ENCODE data around the gene FKBP5.
"Not testable (repeated sequence)": the region's sequence is repeated elsewhere in the genome, so short reads cannot be mapped to it uniquely, and the experiment has no call there.

Gene FKBP5

DNA sequence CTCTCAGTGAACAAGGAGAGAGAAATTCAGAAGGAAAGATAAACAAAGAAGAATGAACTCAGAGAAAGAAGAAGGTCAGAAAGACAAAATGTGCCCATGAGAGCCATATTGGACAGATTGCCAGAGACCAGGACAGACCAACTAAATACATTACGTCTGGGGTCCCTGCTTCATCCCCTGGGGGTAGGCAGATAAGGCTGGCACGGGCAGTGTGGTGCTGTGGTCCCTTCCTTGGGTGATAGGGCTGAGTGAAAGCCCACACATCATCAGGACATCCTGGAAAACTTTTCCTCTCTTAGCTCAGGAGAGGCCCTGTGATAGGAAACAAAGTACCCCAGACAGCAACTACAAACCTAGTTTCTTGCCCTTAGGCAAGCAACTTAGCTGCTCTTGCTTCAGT lies 34.9 kb upstream of the FKBP5 start:
- no peak for DNase-seq

- no peak for DNase-seq
Measured at GRCh38 chr6:35722121-35722761, 33.5 kb upstream of the FKBP5 start.

DNA sequence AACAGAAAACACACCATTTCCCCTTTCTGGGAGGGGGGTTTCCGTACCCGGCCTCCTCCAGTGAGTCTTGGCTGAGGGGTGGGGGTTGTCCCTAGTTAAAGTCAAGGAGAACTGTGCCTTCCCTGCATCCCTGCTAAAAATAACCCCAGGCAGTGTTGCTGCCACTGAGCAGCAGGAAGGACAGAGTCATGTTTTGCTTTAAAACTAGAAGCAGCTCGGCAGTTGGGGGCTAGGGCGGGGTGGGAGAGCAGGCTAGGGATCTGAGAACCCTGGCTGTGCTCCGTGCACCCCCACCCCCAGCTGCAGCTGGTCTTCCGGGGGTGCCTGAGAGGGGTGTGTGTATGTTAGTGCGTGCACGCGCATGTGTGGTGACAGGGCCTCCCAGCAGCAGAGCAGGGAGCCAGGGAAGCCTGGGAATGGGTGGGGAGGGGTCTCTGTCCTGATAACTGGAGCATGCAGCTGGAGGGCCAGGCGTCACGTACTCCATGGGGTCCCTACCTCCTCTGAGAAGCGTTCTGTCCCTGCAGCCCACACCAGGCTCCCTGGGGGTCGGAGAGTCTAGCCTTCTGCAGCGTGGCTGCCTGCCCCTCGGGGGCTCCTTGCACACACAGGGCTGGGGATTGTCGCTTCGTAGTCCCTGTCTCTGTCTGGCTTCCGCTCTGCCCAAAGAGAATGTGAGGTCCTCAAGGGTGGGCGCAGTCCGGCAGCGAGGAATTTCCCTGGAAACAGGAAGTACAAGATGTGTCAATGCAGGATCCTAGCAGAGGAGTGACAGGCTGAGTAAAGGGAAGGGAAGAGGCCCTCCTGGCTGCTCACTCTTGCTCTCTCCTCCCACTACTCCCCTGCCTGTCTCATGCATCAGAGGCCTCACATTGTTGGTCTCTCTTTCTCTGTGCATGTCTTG lies 31.4 kb upstream of the FKBP5 start:
- DNase-seq, result no peak

GRCh38 chr6:35719404-35719829 lies 30.7 kb upstream of the FKBP5 start:
- DNase-seq, result no peak

- no peak for DNase-seq
Measured at GRCh38 chr6:35718911-35719381, 30.2 kb upstream of the FKBP5 start.

GRCh38 chr6:35718375-35718736 lies 29.6 kb upstream of the FKBP5 start:
- no peak for DNase-seq

- no peak for DNase-seq
Measured at GRCh38 chr6:35717449-35718374, 29.0 kb upstream of the FKBP5 start.

GRCh38 chr6:35716798-35717197 lies 28.1 kb upstream of the FKBP5 start:
- no peak for DNase-seq

GRCh38 chr6:35713006-35713767 lies 24.5 kb upstream of the FKBP5 start:
- DNase-seq, result no peak

- no peak for DNase-seq
Measured at GRCh38 chr6:35711731-35712130, 23.0 kb upstream of the FKBP5 start.

GRCh38 chr6:35710241-35710847 lies 21.6 kb upstream of the FKBP5 start:
- no peak for DNase-seq

DNA sequence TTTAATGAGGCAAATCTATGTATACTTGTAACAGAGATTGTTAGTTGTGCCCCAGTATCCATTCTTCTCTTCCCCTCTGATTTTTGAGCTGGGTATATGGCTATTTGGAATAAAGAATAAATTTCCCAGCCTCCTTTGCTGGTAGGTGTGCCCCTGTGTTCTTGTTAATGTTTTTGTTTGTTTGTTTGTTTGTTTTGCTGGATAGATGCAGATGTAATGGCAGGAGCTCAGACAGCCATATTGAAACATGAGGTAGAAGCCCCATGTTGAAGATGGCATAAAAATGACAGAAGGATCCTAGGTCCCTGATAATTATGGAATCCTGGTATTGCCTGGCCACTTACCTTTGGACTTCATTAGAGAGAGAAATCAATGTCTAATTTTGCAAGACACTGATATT lies 19.9 kb upstream of the FKBP5 start:
- DNase-seq, result no peak

- DNase-seq, result no peak
Measured at GRCh38 chr6:35707714-35708407, 19.1 kb upstream of the FKBP5 start.

DNA sequence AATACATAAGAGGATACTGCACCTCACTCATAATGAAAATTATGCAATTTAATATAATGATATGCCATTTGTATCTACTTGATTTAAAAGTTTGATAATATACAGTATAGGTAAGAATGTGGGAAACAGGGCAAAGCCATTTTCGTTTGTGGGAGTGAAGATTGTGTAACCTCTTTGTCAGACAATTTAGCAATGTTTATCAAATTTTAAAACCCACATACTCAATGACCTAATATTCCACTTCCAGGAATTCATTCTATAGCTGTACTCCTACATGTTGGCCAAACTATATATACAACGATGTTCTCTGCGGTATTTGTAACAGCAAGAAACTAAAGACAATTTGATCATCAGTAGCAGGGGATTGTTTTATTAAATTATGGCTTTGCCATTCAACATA lies 17.8 kb upstream of the FKBP5 start:
- no peak for DNase-seq

DNA sequence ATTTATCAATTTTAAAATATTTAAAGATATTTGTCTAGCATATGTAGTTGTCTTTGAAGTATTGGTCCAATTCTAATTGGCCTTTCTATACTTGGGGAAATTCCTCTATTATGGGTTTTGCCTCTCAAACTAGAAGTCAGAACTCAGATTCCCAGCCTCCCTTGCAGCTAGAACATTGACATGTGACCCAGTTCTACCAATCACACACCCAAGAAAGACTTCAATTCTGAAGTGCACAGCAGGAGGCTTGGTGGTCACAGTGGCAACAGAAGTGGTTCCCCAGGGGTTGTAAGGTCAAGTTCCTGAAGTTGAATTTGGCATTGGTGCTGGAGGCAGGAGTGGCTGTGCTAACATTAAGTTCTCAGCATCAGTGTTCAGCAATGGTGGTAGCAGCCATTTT lies 14.8 kb upstream of the FKBP5 start:
- no peak for DNase-seq

GRCh38 chr6:35698858-35699257 lies 10.1 kb upstream of the FKBP5 start:
- no peak for DNase-seq

DNA sequence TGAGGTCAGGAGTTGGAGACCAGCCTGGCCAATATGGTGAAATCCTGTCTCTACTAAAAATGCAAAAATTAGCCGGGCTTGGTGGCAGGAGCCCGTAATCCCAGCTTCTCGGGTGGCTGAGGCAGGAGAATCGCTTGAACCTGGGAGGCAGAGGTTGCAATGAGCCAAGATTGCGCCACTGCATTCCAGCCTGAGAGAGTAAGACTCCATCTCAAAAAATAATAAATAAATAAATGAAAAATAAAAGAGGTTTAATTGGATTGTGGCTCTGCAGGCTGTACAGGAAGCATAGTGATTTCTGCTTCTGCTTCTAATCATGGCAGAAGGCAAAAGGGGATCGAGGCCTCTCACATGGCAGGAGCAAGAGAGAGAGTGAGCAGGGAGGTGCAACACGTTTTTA lies 9.7 kb upstream of the FKBP5 start:
- DNase-seq, result not testable (repeated sequence)

- DNase-seq, result no peak
Measured at GRCh38 chr6:35694462-35694861, 5.7 kb upstream of the FKBP5 start.

GRCh38 chr6:35691027-35691824 lies 2.5 kb upstream of the FKBP5 start:
- DNase-seq, result no peak

DNA sequence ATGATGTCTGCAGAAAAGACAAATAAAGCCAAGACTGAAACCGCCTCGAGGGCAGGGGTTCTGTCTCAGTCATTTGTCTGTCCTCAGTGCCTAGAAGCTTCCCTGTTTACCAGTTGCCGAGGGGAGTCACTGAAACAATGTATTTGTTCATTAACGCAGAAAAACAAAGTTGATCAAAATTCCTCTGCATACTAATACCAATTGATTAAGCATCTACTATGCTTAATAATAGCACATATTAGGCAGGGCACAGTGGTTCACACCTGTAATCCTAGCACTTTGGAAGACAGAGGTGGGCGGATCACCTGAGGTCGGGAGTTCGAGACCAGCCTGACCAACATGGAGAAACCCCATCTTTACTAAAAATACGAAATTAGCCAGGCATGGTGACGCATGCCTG lies 1.8 kb upstream of the FKBP5 start:
- no peak for DNase-seq
